GM21786 (cell line): ENCODE results near the gene TRIO.
A peak's percentile ranks its signal among the peaks of the same experiment; 100 is the strongest.

ENCODE experiments used
- ATAC-seq: cut with Tn5 transposase; IDR thresholded peaks from one replicate; pipeline ENCODE4 v1.9.1; 2021; ENCODE audit not compliant: unreplicated experiment

The TRIO gene

GRCh38 chr5:14281746-14282181, 138.6 kb downstream of the TRIO start:
- ATAC-seq: peak; percentile 66

- no peak for ATAC-seq
Observed at GRCh38 chr5:14283139-14283538, 140.0 kb downstream of the TRIO start.

GRCh38 chr5:14284392-14285148, 141.4 kb downstream of the TRIO start:
- ATAC-seq: no peak

GRCh38 chr5:14286007-14286406, 142.9 kb downstream of the TRIO start:
- ATAC-seq: no peak

- ATAC-seq: peak; percentile 91
Observed at GRCh38 chr5:14286574-14287421, 143.7 kb downstream of the TRIO start.

GRCh38 chr5:14292766-14293658, 149.9 kb downstream of the TRIO start:
- no peak for ATAC-seq

GRCh38 chr5:14295610-14296009, 152.5 kb downstream of the TRIO start:
- no peak for ATAC-seq

- no peak for ATAC-seq
Observed at GRCh38 chr5:14296533-14297331, 153.6 kb downstream of the TRIO start.

- no peak for ATAC-seq
Observed at GRCh38 chr5:14297697-14298096, 154.6 kb downstream of the TRIO start.

GRCh38 chr5:14298126-14298847, 155.1 kb downstream of the TRIO start:
- no peak for ATAC-seq

GRCh38 chr5:14299666-14300065, 156.5 kb downstream of the TRIO start:
- no peak for ATAC-seq

- ATAC-seq: no peak
Observed at GRCh38 chr5:14301186-14301585, 158.0 kb downstream of the TRIO start.

GRCh38 chr5:14302330-14302729, 159.2 kb downstream of the TRIO start:
- no peak for ATAC-seq

GRCh38 chr5:14305045-14305444, 161.9 kb downstream of the TRIO start:
- ATAC-seq: no peak

- ATAC-seq: no peak
Observed at GRCh38 chr5:14306329-14306815, 163.2 kb downstream of the TRIO start.

- no peak for ATAC-seq
Observed at GRCh38 chr5:14308384-14309154, 165.4 kb downstream of the TRIO start.

- no peak for ATAC-seq
Observed at GRCh38 chr5:14309199-14309598, 166.1 kb downstream of the TRIO start.

- no peak for ATAC-seq
Observed at GRCh38 chr5:14309878-14310531, 166.9 kb downstream of the TRIO start.
